ENCODE data around the gene NOC2L. TPM values are rescaled to one million over a fixed set of nuclear protein-coding genes. Genes with fewer than 3 reads are reported as not detected.

Gene NOC2L
- total RNA-seq, 1 experiment from 2014 or later: 93.4 TPM

GRCh38 chr1:974293-974640 lies 15.2 kb upstream of the NOC2L start:
- peaks cover 11% of the 10 kb centered on the region for H3K4me1 Mint-ChIP-seq (ENCODE audit: low read depth, unreplicated experiment)
- DNase-seq: no peak
- no peak overlapping the region for H3K4me3 ChIP-seq (ENCODE audit: low read depth, low read length)
- no TSS peak for BruUV-seq (replicated peaks)
- ChIA-PET POLR2A (no interaction called here), CTCF (no interaction called here)
- no peak overlapping the region for H3K4me3 Mint-ChIP-seq (ENCODE audit: unreplicated experiment)
- intact Hi-C loops (cut with micrococcal nuclease; ENCODE audit: unreplicated experiment): no loop called here
- no peak for TF ChIP-seq CTCF (IDR thresholded peaks at IDR 0.05; ENCODE audit: insufficient read depth in 1 of 2, low read depth in 1 of 2, low read length in 1 of 2, severe bottlenecking in 1 of 2, unreplicated experiment in 1 of 2)
- no peak overlapping the region for H3K27ac Mint-ChIP-seq (ENCODE audit: unreplicated experiment)
- no peaks in the 10 kb centered on the region for H3K36me3 ChIP-seq (ENCODE audit: control insufficient read depth, insufficient read depth, low read length)
- H3K9me3 Mint-ChIP-seq (ENCODE audit: unreplicated experiment): no peaks in the 10 kb centered on the region
- no peaks in the 10 kb centered on the region for H3K9me3 ChIP-seq
- H3K4me1 ChIP-seq: peaks cover 5% of the 10 kb centered on the region; the same call in 1 of the 2 replicates
- H3K27me3 Mint-ChIP-seq (ENCODE audit: insufficient read depth, unreplicated experiment): no peaks in the 10 kb centered on the region
- no peaks in the 10 kb centered on the region for H3K27me3 ChIP-seq (replicated peaks; ENCODE audit: control insufficient read depth, insufficient read depth, low read length)
- peaks cover 9% of the 10 kb centered on the region for H3K36me3 Mint-ChIP-seq (ENCODE audit: insufficient read depth, unreplicated experiment)

DNA sequence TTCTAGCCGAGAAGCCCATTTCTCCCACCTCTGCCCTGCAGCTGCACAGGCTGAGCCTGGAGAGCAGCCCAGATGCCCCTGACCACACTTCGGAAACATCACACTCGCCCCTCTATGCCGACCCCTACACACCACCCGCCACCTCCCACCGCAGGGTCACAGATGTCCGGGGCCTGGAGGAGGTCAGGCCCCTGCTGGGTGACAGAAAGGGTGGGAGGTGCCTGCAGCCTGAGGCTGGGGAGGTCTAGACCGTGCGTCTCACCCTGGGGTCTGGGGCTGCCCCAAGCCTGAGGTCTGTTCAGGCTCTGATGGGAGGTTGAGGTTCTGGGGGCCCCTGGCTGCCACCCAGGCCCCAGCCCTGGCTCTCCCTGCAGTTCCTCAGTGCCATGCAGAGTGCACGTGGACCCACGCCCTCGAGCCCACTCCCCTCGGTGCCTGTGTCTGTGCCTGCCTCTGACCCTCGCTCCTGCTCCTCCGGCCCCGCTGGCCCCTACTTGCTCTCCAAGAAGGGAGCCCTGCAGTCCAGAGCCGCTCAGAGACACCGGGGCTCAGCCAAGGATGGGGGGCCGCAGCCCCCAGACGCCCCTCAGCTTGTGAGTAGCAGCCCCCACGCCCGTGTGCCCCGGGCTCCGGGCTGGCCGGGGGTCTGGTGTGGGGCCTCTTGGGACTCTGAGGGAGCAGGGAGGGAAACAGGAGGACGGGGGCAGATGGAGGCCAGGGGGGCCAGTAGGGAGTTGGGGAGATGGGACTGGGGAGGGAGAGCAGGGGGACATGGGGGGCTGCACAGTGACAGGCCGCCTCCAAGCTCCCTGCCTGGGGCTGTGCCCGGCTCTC lies 14.6 kb upstream of the NOC2L start:
- no peak for TF ChIP-seq CTCF (IDR thresholded peaks at IDR 0.05; ENCODE audit: insufficient read depth in 1 of 2, low read depth in 1 of 2, low read length in 1 of 2, severe bottlenecking in 1 of 2, unreplicated experiment in 1 of 2)
- ChIA-PET CTCF (no interaction called here), POLR2A (no interaction called here)
- no TSS peak for BruUV-seq (replicated peaks)
- Histone ChIP-seq H3K36me3 (ENCODE audit: control insufficient read depth, insufficient read depth, low read length) (no peaks in the 10 kb centered on the region), H3K9me3 (no peaks in the 10 kb centered on the region), H3K4me1 (peaks cover 5% of the 10 kb centered on the region; the same call in 1 of the 2 replicates), H3K27me3 (replicated peaks; ENCODE audit: control insufficient read depth, insufficient read depth, low read length) (no peaks in the 10 kb centered on the region), H3K4me3 (ENCODE audit: low read depth, low read length) (no peak overlapping the region)
- H3K4me1 Mint-ChIP-seq (ENCODE audit: low read depth, unreplicated experiment): peaks cover 11% of the 10 kb centered on the region
- no peaks in the 10 kb centered on the region for H3K27me3 Mint-ChIP-seq (ENCODE audit: insufficient read depth, unreplicated experiment)
- no peak for DNase-seq
- no peaks in the 10 kb centered on the region for H3K9me3 Mint-ChIP-seq (ENCODE audit: unreplicated experiment)
- no peak overlapping the region for H3K27ac Mint-ChIP-seq (ENCODE audit: unreplicated experiment)
- H3K4me3 Mint-ChIP-seq (ENCODE audit: unreplicated experiment): no peak overlapping the region
- H3K36me3 Mint-ChIP-seq (ENCODE audit: insufficient read depth, unreplicated experiment): peaks cover 9% of the 10 kb centered on the region
- intact Hi-C loops (cut with micrococcal nuclease; ENCODE audit: unreplicated experiment): no loop called here

DNA sequence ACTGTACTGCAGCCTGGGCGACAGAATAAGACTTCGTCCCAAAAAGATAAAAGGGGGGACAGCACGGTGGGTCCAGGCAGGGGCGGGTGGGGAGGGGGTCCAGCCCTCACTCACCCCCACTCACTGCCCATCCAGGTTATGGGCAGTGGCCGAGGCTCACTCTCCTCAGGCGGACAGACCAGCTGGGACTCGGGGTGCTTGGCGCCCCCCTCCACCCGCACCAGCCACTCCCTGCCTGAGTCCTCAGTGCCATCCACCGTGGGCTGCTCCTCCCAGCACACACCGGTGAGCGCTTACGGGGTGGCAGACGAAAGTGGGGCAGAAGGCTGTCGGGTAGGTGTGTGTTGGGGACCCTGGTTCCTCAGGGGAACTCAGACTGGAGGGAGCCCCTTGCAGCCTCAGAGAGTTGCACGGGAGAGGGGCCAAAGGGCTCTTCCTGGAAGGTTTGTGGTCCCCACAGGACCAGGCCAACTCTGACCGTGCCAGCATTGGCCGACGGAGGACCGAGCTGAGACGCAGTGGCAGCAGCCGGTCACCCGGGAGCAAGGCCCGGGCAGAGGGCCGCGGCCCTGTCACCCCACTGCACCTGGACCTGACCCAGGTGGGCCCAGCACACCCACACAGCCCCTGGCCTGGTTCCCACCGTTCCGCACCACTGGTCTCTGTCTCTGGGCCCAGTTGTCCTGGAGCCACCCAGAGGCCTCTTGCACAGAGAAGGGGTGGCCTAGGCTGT lies 13.8 kb upstream of the NOC2L start:
- Mint-ChIP-seq H3K36me3 (ENCODE audit: insufficient read depth, unreplicated experiment) (peaks cover 2% of the 10 kb centered on the region), H3K9me3 (ENCODE audit: unreplicated experiment) (no peaks in the 10 kb centered on the region), H3K27me3 (ENCODE audit: insufficient read depth, unreplicated experiment) (no peaks in the 10 kb centered on the region), H3K27ac (ENCODE audit: unreplicated experiment) (no peak overlapping the region), H3K4me3 (ENCODE audit: unreplicated experiment) (no peak overlapping the region), H3K4me1 (ENCODE audit: low read depth, unreplicated experiment) (peaks cover 5% of the 10 kb centered on the region)
- no peak for DNase-seq
- Histone ChIP-seq H3K4me1 (peaks cover 5% of the 10 kb centered on the region; the same call in 1 of the 2 replicates), H3K27me3 (replicated peaks; ENCODE audit: control insufficient read depth, insufficient read depth, low read length) (no peaks in the 10 kb centered on the region), H3K9me3 (no peaks in the 10 kb centered on the region), H3K4me3 (ENCODE audit: low read depth, low read length) (no peak overlapping the region), H3K36me3 (ENCODE audit: control insufficient read depth, insufficient read depth, low read length) (no peaks in the 10 kb centered on the region)
- ChIA-PET POLR2A (no interaction called here), CTCF (no interaction called here)
- intact Hi-C loops (cut with micrococcal nuclease; ENCODE audit: unreplicated experiment): no loop called here
- no TSS peak for BruUV-seq (replicated peaks)
- no peak for TF ChIP-seq CTCF (IDR thresholded peaks at IDR 0.05; ENCODE audit: insufficient read depth in 1 of 2, low read depth in 1 of 2, low read length in 1 of 2, severe bottlenecking in 1 of 2, unreplicated experiment in 1 of 2)
